OCI-M1 (cell line): ENCODE measurements around the gene WFDC1.

ENCODE experiments used
- DNase-seq: peaks from one replicate; lab custom pipeline; 2025; lab: John Stamatoyannopoulos, UW

WFDC1 gene

GRCh38 chr16:84272740-84273320 is 21.8 kb upstream of the WFDC1 start:
- no peak for DNase-seq

DNA sequence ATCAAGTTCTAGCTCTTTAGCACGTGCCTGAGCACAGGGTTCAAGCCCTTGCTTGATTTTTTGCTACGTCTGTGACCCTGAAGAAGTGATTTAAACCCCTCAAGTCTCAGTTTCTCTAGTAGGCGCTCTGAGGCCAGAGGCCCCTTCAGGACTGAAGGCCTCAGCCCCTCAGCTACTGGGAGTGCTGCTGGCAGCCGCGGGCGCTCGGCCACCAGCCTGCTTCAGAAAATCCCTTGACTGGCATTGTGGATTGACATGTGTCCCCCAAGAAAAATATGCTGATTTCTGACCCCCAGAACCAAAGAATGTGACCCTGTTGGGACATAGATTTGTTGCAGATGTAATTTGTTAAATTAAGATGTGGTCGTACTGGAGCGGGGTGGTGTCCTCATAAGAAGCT is 20.2 kb upstream of the WFDC1 start:
- DNase-seq, result no peak

- no peak for DNase-seq
Observed at GRCh38 chr16:84275585-84276151, 19.0 kb upstream of the WFDC1 start.

GRCh38 chr16:84277244-84277823 is 17.3 kb upstream of the WFDC1 start:
- DNase-seq, result peak; percentile 78

- no peak for DNase-seq
Observed at GRCh38 chr16:84278333-84278732, 16.3 kb upstream of the WFDC1 start.

DNA sequence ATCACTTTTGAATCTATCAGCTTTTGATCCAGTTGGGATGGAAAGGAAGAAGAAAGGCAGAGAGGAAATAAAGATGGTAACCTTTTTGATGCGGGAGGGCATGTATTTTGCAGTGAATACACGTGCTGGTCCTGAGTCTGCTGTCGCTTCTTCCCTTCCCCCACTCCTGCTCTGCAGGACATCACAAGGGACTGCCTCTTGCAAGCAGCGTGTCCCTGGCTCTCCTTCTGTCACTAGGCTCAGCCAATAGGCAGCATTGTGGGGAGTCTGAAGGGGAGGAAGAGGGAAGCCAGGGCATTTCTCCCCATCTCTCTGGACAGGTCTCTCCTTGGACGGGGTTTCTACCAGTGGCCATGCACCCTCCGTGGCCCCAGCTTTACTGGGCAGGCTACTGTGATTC is 15.7 kb upstream of the WFDC1 start:
- DNase-seq, result peak; percentile 20

GRCh38 chr16:84279881-84280280 is 14.8 kb upstream of the WFDC1 start:
- no peak for DNase-seq

DNA sequence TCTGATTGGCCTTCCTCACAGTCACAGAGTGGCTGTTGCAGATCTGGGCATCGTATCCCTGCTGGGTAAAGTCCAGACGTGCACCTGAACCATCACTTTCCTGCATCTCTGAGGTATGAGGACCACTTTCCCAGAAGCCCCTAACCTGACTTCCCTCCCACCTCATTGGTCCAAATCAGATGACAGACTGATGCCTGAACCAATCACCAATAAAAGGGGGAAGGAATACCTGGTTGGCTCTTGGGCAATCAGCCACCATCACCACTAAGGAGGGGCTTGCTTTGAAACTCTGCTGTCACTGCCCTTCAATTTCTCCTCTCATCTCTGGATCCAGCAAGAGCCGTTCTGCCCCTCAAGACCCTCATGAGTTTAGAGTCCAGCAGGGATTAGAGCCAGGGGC is 13.6 kb upstream of the WFDC1 start:
- peak; percentile 44 for DNase-seq

GRCh38 chr16:84282533-84282932 is 12.1 kb upstream of the WFDC1 start:
- DNase-seq, result no peak

- DNase-seq, result no peak
Observed at GRCh38 chr16:84283314-84284153, 11.1 kb upstream of the WFDC1 start.

DNA sequence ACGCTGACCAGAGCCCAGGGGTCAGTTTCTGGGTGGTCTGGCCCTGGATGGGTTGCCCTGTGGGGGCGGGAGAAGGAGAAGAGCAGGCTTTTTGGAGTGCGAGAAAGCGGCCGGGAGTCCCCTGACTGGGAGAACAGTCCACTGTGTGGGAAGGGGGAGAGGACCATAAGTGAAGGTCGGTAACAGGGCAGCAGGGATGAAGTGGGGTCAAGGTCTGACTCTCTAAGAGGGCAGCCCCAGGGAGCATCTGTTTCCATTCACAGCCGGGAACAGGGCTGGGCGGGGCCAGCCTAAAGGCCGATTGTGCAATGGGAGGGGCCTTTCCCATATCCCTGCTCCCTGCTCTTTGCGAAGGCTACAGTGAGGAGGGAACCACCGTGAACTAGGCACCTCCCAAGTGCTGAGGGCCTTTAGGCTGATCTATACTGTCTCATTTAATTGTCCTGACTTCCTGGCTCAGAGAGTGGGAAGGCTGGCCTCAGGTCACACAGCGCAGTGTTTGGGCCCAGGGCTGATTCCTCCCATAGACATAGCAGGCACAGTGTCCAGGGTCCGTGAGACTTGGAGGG is 10.4 kb upstream of the WFDC1 start:
- no peak for DNase-seq

DNA sequence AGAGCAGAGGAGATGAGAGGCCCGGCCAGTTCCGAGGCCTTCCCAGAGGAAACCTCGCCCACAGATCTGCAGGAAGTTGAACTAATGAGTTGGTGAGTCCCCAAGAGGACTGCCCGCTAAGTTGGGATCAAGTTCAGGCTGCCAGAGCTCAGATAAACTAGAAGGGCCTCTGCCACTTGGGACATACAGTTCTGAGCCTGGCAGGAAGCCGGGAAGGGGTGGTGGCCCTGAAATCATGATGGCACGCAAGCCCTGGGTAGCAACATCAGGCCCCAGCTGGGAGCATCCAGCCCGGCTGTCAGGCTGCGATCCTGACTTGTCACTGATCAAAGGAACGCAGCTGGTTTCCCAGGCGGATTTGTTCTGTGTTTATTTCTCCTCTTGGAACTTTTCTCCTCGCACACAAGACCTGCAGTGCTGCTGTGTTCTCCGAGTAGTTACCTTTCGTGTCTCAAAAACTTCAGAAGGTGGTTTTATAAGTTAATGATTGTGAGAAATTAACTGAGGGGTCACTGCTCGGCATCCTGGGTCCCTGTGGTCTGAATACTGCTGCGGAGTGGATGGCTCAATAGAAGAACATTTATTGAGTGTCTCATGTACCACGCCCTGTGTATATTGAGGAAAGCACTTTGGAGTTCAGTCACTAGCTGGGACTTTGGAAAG is 8.0 kb upstream of the WFDC1 start:
- DNase-seq, result no peak

GRCh38 chr16:84288902-84289301 is 5.8 kb upstream of the WFDC1 start:
- DNase-seq, result no peak

- no peak for DNase-seq
Observed at GRCh38 chr16:84291226-84291625, 3.5 kb upstream of the WFDC1 start.

GRCh38 chr16:84292011-84292410 is 2.7 kb upstream of the WFDC1 start:
- no peak for DNase-seq

DNA sequence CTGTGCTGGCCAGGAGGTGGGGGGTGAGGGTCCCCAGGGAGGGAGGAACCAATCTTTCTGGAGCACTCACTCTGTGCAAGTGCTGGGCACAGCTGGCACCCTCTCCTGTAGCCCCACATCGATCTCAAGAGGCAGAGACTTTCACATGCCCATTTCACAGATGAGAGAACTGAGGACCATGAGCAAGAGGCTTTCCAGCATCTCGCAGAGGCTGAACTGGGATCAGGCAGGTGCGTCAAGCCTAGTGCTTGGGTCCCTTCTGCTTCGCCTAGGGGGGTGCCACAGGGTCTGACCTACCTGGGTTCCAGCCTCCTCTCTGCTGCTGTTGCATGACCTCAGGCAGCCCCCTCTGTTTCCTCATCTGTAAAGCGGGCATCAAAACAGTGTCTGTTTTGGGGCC is 1.3 kb upstream of the WFDC1 start:
- DNase-seq, result no peak

- no peak for DNase-seq
Observed at GRCh38 chr16:84294117-84294516, 561 bp upstream of the WFDC1 start.

- DNase-seq, result no peak
Observed at GRCh38 chr16:84295203-84295860, 654 bp downstream of the WFDC1 start.

GRCh38 chr16:84298376-84298899 is 3.8 kb downstream of the WFDC1 start:
- DNase-seq, result no peak

DNA sequence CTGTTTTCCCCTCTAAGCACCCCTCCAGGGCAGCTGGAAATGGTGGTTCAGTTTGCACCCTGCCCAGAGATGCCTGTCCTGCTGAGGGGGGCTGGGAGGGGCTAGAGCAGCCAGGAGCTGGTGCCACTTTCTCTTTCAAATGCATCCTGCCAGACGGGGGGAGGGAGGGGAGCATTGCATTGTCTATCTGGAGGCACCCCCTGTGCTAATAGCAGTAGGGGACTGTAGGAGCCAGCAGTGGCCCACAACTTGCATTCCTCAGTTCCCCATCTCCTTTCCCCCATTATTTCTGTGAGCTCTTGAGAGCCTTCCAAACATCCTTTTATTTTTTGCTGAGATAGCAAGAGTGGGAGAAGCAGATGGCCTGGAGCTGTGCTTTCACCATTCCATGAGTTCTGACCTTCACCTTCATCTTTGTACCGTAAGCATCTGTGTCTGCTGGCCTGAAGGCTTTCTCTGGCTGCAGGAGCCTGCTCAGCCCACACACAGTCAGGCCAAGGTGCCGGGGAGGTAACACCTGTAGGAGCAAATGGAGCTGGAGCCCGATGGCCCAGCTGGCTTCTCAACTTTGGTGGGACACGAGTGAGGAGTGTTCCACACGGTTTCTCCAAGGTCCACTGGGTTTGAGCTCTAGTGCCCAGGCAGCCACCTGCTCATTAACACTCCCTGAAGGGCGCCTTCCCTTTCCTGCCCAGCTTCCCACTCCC is 5.2 kb downstream of the WFDC1 start:
- DNase-seq, result no peak
